Measurements from ENCODE around the gene KPTN. TPM values are rescaled to one million over a fixed set of nuclear protein-coding genes. Genes with fewer than 3 reads are reported as not detected.

Gene KPTN
- total RNA-seq, 1 experiment from 2014 or later: 19.7 TPM

DNA sequence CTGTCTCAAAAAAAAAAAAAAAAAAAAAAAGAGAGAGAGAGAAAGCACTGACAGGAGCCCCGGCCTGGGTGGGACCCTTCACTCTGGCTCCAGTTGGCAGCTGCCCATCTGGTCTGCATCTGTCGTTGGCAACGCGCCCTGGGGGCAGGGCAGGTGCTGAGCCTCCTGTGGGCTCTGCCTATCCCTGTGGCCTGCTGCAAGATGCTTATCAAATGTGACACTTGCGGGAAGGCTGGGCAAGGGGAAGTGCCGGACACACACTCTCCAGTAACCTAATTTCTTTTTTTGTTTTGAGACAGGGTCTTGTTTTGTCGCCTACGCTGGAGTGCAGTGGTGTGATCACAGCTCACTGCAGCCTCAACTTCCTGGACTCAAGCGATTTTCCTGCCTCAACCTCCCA, 10.7 kb upstream of the KPTN start:
- Histone ChIP-seq H3K9me3 (no peaks in the 10 kb centered on the region), H3K4me3 (ENCODE audit: low read depth, low read length) (no peak overlapping the region), H3K4me1 (peaks cover 6% of the 10 kb centered on the region; the same call in 1 of the 2 replicates), H3K36me3 (ENCODE audit: control insufficient read depth, insufficient read depth, low read length) (peaks cover 3% of the 10 kb centered on the region), H3K27me3 (replicated peaks; ENCODE audit: control insufficient read depth, insufficient read depth, low read length) (no peaks in the 10 kb centered on the region)
- intact Hi-C loops (cut with micrococcal nuclease; ENCODE audit: unreplicated experiment): loop anchor here (5.0 kb wide), 1 partner anchor 203 kb away; no protein-coding TSS in a partner anchor
- Mint-ChIP-seq H3K27me3 (ENCODE audit: insufficient read depth, unreplicated experiment) (no peaks in the 10 kb centered on the region), H3K4me3 (ENCODE audit: unreplicated experiment) (no peak overlapping the region), H3K36me3 (ENCODE audit: insufficient read depth, unreplicated experiment) (peaks cover 42% of the 10 kb centered on the region), H3K9me3 (ENCODE audit: unreplicated experiment) (no peaks in the 10 kb centered on the region), H3K4me1 (ENCODE audit: low read depth, unreplicated experiment) (no peaks in the 10 kb centered on the region), H3K27ac (ENCODE audit: unreplicated experiment) (no peak overlapping the region)
- POLR2A ChIA-PET: no interaction called here
- DNase-seq: no peak
- BruUV-seq (replicated peaks): no TSS peak
- CTCF ChIA-PET: interaction anchor here (0.7 kb wide), 2 partner anchors 17 to 129 kb away, joined by 5 to 6 read pairs; no protein-coding TSS in a partner anchor
- no peak for TF ChIP-seq CTCF (IDR thresholded peaks at IDR 0.05; ENCODE audit: insufficient read depth in 1 of 2, low read depth in 1 of 2, low read length in 1 of 2, severe bottlenecking in 1 of 2, unreplicated experiment in 1 of 2)

GRCh38 chr19:47494211-47494547, 10.2 kb upstream of the KPTN start:
- DNase-seq: no peak
- ChIA-PET POLR2A (interaction anchor here (0.6 kb wide), 1 partner anchor 220 kb away, joined by 6 read pairs; no protein-coding TSS in a partner anchor), CTCF (interaction anchor here (0.7 kb wide), 2 partner anchors 18 to 130 kb away, joined by 5 to 6 read pairs; no protein-coding TSS in a partner anchor)
- no peak overlapping the region for H3K4me3 ChIP-seq (ENCODE audit: low read depth, low read length)
- peaks cover 6% of the 10 kb centered on the region; the same call in 1 of the 2 replicates for H3K4me1 ChIP-seq
- Mint-ChIP-seq H3K4me1 (ENCODE audit: low read depth, unreplicated experiment) (no peaks in the 10 kb centered on the region), H3K36me3 (ENCODE audit: insufficient read depth, unreplicated experiment) (peaks cover 43% of the 10 kb centered on the region), H3K9me3 (ENCODE audit: unreplicated experiment) (no peaks in the 10 kb centered on the region), H3K4me3 (ENCODE audit: unreplicated experiment) (no peak overlapping the region), H3K27me3 (ENCODE audit: insufficient read depth, unreplicated experiment) (no peaks in the 10 kb centered on the region), H3K27ac (ENCODE audit: unreplicated experiment) (no peak overlapping the region)
- peaks cover 3% of the 10 kb centered on the region; the same call in 1 of the 2 replicates for H3K36me3 ChIP-seq (ENCODE audit: control insufficient read depth, insufficient read depth, low read length)
- no peaks in the 10 kb centered on the region for H3K9me3 ChIP-seq
- no peak for TF ChIP-seq CTCF (IDR thresholded peaks at IDR 0.05; ENCODE audit: insufficient read depth in 1 of 2, low read depth in 1 of 2, low read length in 1 of 2, severe bottlenecking in 1 of 2, unreplicated experiment in 1 of 2)
- H3K27me3 ChIP-seq (replicated peaks; ENCODE audit: control insufficient read depth, insufficient read depth, low read length): no peaks in the 10 kb centered on the region
- intact Hi-C loops (cut with micrococcal nuclease; ENCODE audit: unreplicated experiment): no loop called here
- BruUV-seq (replicated peaks): no TSS peak

GRCh38 chr19:47493378-47494210, 9.6 kb upstream of the KPTN start:
- TF ChIP-seq CTCF (IDR thresholded peaks at IDR 0.05; ENCODE audit: insufficient read depth in 1 of 2, low read depth in 1 of 2, low read length in 1 of 2, severe bottlenecking in 1 of 2, unreplicated experiment in 1 of 2): no peak
- Mint-ChIP-seq H3K4me3 (ENCODE audit: unreplicated experiment) (no peak overlapping the region), H3K4me1 (ENCODE audit: low read depth, unreplicated experiment) (no peaks in the 10 kb centered on the region), H3K27ac (ENCODE audit: unreplicated experiment) (no peak overlapping the region), H3K36me3 (ENCODE audit: insufficient read depth, unreplicated experiment) (peaks cover 43% of the 10 kb centered on the region), H3K9me3 (ENCODE audit: unreplicated experiment) (no peaks in the 10 kb centered on the region), H3K27me3 (ENCODE audit: insufficient read depth, unreplicated experiment) (no peaks in the 10 kb centered on the region)
- DNase-seq: no peak
- intact Hi-C loops (cut with micrococcal nuclease; ENCODE audit: unreplicated experiment): no loop called here
- H3K4me3 ChIP-seq (ENCODE audit: low read depth, low read length): no peak overlapping the region
- POLR2A ChIA-PET: interaction anchor here (0.6 kb wide), 1 partner anchor 220 kb away, joined by 6 read pairs; no protein-coding TSS in a partner anchor
- no peaks in the 10 kb centered on the region for H3K27me3 ChIP-seq (replicated peaks; ENCODE audit: control insufficient read depth, insufficient read depth, low read length)
- BruUV-seq (replicated peaks): no TSS peak
- peaks cover 6% of the 10 kb centered on the region; the same call in 1 of the 2 replicates for H3K4me1 ChIP-seq
- CTCF ChIA-PET: interaction anchor here (0.7 kb wide), 2 partner anchors 18 to 130 kb away, joined by 5 to 6 read pairs; no protein-coding TSS in a partner anchor
- H3K9me3 ChIP-seq: no peaks in the 10 kb centered on the region
- H3K36me3 ChIP-seq (ENCODE audit: control insufficient read depth, insufficient read depth, low read length): peaks cover 4% of the 10 kb centered on the region; the same call in 1 of the 2 replicates
